Neural crest cell (in vitro differentiated cells): ENCODE measurements around the gene OTUB1. TPM values are rescaled to one million over a fixed set of nuclear protein-coding genes. Genes with fewer than 3 reads are reported as not detected.

Experiments used
- DNase-seq: peaks from one replicate; pipeline ENCODE4 v3.0.0; 2021; ENCODE audit warnings: low read depth, mixed read lengths, low spot score
- H3K27ac Mint-ChIP-seq: one replicate; pipeline ENCODE4 v1.8.0; 2021; ENCODE audit warnings: mild to moderate bottlenecking, mixed read lengths; ENCODE audit not compliant: unreplicated experiment
- H3K27me3 Mint-ChIP-seq: 2 replicates; pipeline ENCODE4 v1.8.0; 2021; ENCODE audit warnings: low read depth, mild to moderate bottlenecking, mixed read lengths
- H3K36me3 Mint-ChIP-seq: 2 replicates; pipeline ENCODE4 v1.8.0; 2021; ENCODE audit warnings: low read depth, mild to moderate bottlenecking, mixed read lengths
- H3K4me1 Mint-ChIP-seq: 2 replicates; pipeline ENCODE4 v1.8.0; 2021; ENCODE audit warnings: mixed read lengths
- H3K4me3 Mint-ChIP-seq: one replicate; pipeline ENCODE4 v1.8.0; 2021; ENCODE audit warnings: mild to moderate bottlenecking, mixed read lengths
- H3K9me3 Mint-ChIP-seq: 2 replicates; pipeline ENCODE4 v1.8.0; 2021; ENCODE audit warnings: mixed read lengths
- total RNA-seq: library from RNA; stranded (reverse); gene quantifications from 2 replicates; pipeline ENCODE4 v1.2.1, GENCODE V29; 2021
- TF ChIP-seq, protein P1 (sequence below): fragments of 200-600 bp; sonication (generic); conservative IDR thresholded peaks from 2 replicates; pipeline ENCODE4 v1.5.0; 2021; ENCODE audit warnings: antibody characterized with exemption, mild to moderate bottlenecking

OTUB1 gene
- total RNA-seq, 1 donor from 2014 or later = 124 TPM

DNA sequence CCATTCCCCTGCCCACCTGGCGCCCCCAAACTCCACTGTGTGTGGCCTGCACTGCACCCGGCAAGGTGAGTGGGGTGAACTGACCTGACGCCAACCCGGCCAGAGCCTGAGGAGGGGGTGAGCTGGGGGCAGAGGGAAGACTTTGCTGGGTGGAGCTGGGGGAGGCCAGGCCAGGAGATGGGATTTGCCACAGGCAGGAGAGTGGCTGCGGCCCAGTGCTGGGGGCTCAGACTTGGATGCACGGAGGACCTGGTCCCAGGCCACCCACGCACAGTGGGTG lies 31.6 kb downstream of the OTUB1 start:
- TF ChIP-seq, protein P1, sequence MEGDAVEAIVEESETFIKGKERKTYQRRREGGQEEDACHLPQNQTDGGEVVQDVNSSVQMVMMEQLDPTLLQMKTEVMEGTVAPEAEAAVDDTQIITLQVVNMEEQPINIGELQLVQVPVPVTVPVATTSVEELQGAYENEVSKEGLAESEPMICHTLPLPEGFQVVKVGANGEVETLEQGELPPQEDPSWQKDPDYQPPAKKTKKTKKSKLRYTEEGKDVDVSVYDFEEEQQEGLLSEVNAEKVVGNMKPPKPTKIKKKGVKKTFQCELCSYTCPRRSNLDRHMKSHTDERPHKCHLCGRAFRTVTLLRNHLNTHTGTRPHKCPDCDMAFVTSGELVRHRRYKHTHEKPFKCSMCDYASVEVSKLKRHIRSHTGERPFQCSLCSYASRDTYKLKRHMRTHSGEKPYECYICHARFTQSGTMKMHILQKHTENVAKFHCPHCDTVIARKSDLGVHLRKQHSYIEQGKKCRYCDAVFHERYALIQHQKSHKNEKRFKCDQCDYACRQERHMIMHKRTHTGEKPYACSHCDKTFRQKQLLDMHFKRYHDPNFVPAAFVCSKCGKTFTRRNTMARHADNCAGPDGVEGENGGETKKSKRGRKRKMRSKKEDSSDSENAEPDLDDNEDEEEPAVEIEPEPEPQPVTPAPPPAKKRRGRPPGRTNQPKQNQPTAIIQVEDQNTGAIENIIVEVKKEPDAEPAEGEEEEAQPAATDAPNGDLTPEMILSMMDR = no peak
- H3K36me3 Mint-ChIP-seq = no peaks in the 10 kb centered on the region
- H3K4me1 Mint-ChIP-seq = peaks cover 35% of the 10 kb centered on the region
- no peak overlapping the region for H3K4me3 Mint-ChIP-seq
- peaks cover 5% of the 10 kb centered on the region for H3K27me3 Mint-ChIP-seq
- no peak for DNase-seq
- no peaks in the 10 kb centered on the region for H3K9me3 Mint-ChIP-seq
- H3K27ac Mint-ChIP-seq = no peak overlapping the region

DNA sequence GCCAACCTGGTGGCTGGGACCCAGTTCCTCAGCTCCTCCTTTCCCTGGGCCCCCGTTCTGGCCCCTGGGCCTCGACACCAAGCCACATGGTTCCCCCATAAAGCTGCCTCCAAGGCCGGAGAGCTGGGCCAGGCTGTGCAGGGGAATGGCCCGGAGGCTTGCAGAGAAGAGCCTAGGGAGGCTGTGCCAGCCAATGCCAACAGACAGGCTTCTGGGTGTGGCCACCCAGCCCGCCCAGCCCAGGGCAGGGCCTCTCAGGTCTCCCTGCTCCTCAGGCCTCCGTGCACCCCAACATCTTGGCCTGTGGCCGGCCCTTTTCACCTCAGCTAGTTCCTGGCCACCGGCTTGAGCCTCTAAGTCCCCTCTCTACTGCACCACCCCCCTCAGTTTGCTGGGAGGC lies 32.1 kb downstream of the OTUB1 start:
- Mint-ChIP-seq H3K4me3 (no peak overlapping the region), H3K36me3 (no peaks in the 10 kb centered on the region), H3K9me3 (no peaks in the 10 kb centered on the region), H3K4me1 (peaks cover 35% of the 10 kb centered on the region), H3K27ac (no peak overlapping the region), H3K27me3 (peaks cover 5% of the 10 kb centered on the region)
- TF ChIP-seq, protein P1 = no peak
- DNase-seq = no peak

DNA sequence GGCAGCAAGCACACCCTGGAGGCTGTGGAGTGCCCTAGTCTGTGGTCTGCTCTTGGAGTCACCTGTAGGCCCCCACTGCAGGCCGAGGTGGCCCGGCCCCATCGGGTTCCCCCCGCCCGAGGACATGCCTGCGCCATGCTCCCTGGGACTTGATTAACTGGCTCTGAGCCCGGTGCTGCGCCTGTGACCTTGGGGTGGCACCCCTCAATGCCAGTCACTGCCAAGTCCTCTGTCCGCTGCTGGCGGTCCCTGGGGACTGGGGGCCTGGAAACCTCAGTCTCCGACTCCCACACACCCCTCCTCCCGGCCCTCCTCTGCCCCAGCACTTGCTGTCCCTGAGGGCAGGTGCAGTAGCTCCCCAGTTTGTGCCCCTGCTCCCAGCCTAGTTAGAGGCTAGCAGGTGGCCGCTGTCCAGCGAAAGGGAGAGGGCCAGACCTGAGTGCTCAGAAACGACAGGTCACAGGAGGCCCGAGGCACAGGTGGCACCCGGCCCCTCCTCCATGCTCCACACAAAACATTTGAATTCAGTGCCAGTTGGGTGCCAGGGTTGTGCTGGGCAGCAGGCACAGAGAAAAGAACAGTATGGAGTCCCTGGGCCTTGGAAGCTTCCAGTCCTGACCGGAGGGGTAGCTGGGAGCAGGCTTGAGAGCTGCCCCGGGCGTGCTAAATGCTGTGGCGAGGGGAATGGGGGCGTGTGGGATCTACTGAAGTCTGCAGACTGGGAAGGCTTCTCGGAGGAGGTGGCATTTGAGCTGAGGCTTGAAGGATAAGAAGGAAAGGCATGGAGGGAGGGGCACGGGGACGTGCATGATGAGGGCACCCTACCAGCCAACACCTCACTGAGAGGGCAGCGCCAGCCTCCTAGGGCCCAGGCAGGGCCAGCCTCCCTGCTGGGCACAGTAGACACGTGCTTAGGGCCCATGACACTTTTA lies 33.1 kb downstream of the OTUB1 start:
- peaks cover 5% of the 10 kb centered on the region for H3K27me3 Mint-ChIP-seq

DNA sequence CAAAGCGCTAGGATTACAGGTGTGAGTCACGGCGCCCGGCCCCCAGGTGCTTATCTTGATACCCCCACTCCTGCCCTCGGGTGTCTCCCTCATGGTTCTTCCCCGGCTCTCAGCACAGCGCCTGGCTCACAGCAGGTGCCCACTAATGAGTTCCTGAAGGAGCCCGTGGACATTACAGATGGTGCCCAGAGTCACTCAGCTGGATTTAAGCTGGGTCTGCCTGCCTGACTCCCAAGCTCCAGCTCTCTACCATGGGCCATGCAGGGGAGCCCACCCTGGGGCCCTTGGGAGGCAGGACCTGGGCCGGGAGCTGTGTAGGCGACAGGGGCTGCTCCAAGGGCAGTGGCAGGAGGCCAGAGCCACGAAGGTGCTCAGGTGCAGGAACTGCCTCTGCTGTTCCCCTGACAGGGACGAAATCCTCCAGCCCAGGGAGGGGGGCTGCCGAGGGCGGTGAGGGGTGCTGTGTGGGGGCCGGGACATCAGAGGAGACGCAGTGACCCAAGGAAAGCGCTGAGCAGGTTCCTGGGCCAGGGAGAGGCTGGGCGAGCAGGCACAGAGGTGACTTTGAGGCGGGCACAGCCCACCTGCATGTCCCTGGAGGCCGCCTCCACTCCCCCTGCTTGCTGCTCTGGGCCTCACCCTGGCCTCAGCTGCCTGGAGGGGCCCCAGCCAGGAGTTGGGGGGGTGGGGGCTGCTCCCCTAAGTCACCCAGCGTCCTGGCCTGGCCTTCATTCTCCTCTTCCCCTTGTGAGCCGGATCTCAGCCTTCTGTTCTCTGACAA lies 34.9 kb downstream of the OTUB1 start:
- H3K36me3 Mint-ChIP-seq = no peaks in the 10 kb centered on the region
- H3K27me3 Mint-ChIP-seq = peaks cover 5% of the 10 kb centered on the region
- H3K27ac Mint-ChIP-seq = no peak overlapping the region
- peaks cover 30% of the 10 kb centered on the region for H3K4me1 Mint-ChIP-seq
- TF ChIP-seq, protein P1 = no peak
- no peak for DNase-seq
- no peak overlapping the region for H3K4me3 Mint-ChIP-seq
- no peaks in the 10 kb centered on the region for H3K9me3 Mint-ChIP-seq

More for the DNA sequence above, 33.1 kb downstream of the OTUB1 start:
- no peaks in the 10 kb centered on the region for H3K9me3 Mint-ChIP-seq
- H3K36me3 Mint-ChIP-seq = no peaks in the 10 kb centered on the region
- H3K27ac Mint-ChIP-seq = no peak overlapping the region
- TF ChIP-seq, protein P1 = no peak
- no peak for DNase-seq
- H3K4me3 Mint-ChIP-seq = no peak overlapping the region
- peaks cover 33% of the 10 kb centered on the region for H3K4me1 Mint-ChIP-seq

DNA sequence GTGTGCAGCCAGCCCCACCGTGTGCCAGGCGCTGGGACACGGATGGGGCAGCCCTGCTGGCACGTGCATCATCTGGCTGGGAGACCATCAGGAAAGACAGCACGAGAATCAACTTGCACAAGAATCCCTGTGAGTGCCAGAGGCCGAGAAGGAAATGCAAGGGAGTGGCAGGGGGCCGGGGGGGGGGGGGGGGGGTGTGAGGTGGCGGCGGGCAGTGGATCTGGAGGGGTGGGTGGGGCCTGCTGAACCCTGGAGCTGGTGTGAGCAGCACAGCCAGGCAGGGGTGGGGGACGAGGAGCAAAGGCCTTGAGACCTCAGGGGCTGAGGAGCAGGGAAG lies 35.5 kb downstream of the OTUB1 start:
- H3K27ac Mint-ChIP-seq = peak overlapping the region; percentile 50
- peaks cover 5% of the 10 kb centered on the region for H3K27me3 Mint-ChIP-seq
- H3K36me3 Mint-ChIP-seq = no peaks in the 10 kb centered on the region
- peaks cover 31% of the 10 kb centered on the region for H3K4me1 Mint-ChIP-seq
- H3K4me3 Mint-ChIP-seq = no peak overlapping the region
- no peak for DNase-seq
- TF ChIP-seq, protein P1 = no peak
- H3K9me3 Mint-ChIP-seq = no peaks in the 10 kb centered on the region
